ENCODE measurements around the gene ASCC2.
A peak's percentile ranks its signal among the peaks of the same experiment; 100 is the strongest.

ASCC2 gene

DNA sequence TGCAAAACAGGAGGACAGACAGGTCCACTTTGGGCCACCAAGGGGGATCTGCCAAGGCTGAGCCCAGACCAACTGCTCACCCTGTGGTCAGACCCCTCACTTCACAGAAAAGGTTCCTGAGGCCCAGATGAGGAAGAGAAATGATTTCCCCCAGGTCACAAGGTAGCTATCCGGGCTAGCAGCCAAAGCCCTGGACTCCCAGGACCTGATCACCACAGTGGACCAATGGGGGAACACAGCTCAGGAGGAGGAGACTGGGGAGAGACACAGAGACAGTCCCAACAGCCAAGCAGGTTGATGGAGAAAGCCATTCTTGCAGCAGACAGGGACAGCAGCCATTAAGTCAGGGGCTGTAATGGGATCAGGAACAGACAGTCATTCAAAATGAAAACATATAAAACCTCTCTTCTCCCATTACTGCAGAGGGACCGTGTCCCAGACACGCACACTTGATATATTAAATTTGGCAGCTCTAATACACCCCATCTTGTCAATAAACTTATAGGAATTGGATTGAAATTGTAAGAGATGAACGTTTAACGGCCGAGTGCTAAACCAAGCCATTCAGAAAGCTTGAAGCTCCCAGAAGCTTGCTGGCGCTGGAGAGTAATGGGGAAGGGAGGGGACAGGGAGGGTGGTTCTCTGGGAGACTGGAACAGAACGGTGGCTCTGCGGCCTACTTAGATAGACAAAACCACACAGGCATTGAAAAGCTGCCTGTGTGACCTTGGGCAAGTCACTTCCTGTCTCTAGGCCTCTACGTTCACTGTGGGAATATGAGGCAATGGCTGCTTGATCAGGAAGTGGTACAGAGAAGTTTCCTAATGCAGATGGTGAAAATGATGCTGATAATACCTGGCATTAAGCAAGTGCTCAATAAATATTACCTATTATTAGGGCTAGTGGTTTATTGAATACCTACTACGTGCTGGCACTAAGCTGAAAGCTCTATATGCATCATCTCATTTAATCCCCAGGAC lies 87.2 kb downstream of the ASCC2 start:
- DNase-seq = peak; percentile 22

DNA sequence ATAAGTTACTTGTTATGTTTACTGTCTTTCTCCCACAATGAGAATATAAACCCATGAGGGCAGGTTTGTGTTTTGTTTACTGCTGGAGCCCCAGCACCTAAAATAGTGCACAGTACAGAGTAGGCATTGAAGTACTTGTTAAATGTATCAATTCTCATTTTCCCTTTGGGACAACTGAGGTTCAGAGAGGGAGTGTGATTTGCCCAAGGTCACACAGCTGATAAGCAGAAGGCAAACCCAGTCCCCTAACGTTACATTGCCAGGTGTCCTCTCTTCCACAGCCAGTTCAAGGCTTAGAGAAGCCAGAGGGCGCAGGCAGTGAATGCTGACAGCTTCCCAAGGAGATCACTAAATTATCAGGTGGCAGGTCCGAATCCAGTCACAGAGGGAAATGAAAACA lies 88.0 kb downstream of the ASCC2 start:
- no peak for DNase-seq

DNA sequence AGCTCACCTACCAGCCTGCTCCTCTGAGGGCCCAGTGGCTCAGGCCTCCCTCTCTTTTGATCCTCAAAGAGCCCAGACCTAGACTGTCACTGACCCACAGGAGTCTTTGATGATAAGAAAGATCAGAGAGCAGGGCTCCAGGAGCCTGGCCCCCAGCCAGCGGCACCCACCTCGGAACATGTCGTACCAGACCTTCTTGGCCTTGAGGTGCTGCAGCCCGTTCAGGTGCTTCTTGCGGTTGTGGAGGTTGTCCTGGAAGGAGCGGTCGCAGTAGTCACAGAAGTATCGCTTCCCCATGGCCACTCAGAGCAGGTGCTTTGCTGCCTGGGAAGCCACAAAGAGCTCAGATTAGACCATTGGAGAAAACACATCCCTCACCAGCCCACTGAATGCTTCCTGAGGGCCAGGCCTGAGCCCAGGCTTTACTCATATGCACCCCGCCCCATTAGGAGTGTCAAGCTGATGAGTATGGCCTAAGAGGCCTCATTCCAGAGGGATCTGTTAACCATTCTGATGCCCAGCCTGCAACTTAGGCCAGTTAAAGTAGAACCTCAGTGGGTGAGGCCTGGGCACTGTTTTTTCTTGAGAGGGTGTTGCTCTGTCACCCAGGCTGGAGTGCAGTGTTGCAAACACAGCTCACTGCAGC lies 89.7 kb downstream of the ASCC2 start:
- no peak for DNase-seq

DNA sequence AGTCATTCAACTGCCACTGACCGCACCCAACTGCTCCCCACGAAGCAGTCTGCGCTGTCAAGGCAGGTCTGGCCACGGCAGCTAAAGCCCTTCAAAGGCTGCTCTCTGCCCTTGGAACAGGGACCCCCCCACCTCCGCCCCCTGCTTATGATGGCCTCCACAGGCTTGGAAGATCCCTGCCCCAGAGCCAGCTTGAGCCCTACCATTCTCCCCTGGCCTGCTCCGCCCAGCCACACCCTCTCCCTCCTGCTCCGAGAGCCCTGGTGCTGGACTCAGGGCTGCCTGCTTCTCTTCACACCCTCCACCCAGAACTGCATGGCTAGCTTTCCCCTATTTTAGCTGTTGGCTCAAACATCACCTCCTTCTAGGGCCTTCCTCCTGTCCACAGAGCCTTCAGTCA lies 90.2 kb downstream of the ASCC2 start:
- no peak for DNase-seq

DNA sequence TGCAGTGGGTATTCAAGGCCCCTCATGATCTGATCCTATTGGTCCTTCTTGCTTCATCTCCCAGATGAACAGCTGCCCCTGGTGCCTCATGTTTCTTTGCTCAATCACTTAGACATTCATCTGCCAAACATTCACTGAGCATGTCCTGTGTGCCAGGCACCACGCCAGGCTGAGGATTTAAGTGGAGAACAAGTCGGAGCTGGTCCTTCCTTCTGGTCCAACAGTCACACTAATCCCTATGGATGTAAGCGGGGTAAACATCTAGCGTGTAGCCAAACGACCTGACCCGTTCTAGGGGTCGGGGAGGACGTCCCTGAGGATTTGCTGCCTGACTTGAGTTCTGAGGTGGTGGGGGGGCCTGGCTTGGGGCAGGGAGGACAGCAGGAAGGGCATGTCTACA lies 93.2 kb downstream of the ASCC2 start:
- no peak for DNase-seq

DNA sequence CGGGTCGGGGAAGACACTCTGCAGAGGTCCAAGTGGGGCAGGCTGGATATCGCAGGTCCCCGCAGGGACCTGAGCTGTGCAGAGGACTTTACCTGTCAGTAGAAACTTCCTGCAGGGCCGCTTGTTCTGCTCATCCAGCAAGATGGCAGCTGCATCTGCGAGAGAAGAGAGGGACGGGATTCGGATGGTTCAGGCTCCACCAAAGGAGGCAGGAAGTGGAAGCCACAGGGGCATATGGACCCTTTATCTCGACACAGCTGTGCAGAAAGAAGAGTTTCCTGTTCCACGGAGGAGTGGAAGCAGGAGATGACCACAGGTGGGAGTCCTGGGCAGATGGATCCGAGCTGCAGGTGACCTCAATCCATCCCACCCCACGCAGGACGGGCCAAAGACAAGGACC lies 95.7 kb downstream of the ASCC2 start:
- no peak for DNase-seq

DNA sequence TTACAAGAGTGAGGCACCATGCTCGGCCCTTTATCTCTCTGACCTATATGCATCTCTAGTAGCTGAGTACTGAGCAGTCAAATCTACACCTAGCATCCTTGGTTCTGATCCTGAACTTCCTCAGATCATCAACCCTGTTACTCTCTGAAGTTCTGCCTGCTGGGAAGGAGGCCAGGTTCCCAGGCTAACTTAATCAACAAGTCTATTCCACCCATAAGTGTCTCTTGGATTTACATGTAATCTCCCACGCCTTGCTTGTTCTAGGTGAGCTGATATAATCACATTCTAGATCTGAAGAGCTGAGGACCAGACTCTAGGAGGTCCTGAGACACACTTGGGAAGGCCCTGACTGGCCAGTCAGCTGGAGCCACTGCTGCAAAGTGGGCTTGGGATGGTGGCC lies 96.1 kb downstream of the ASCC2 start:
- no peak for DNase-seq

DNA sequence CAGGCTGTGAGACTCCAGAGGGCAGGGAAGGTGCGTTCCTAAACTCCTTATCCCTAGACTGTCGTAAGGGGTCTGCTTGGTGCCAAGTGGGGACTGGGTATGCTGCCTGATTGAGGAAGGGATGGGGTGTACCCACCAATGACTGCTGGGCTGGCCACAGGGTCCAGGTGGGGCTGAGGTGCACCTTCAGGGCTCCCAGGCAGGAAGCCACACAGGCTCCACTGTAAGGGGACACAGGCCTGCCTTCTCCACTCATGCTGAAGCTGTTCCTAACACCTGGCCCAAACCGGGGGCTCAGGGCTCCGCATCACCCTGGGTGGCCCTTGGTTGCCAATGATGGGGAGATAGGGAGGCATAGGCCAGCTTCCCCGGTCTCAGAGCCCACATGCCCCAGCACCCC lies 97.9 kb downstream of the ASCC2 start:
- no peak for DNase-seq

DNA sequence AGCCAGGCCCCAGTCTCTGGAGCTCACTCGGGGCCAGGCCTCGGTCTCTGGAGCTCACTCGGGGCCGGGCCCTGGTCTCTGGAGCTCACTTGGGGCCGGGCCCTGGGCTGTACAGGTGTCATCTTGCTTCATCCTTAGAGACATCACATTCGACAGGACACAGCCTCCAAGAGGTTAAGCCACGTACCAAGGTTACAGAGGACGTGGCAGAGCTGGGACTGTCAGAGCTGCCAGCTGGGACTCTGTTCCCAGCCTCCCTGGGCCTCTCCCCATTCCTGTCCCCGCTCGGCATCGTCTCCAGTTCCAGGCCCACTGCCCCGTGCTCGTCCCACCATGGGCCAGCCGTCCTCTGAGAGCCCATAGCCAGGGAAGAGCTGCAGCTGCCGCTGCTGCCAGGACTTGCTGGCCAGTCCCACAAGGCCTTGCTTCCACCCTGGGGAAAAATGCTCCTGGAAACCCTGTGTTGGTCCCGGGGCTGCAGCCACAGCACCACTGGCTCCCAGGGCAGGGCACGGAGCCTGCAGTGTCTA lies 98.7 kb downstream of the ASCC2 start:
- DNase-seq = no peak

Measured in stimulated activated CD4-positive, alpha-beta T cell treated with anti-CD3 and anti-CD28 coated beads, Interleukin-15, amount 100 ng/mL, for 24 hours (primary cell).